K562 (cell line): ENCODE measurements around the gene GALNT9. TPM values are rescaled to one million over a fixed set of nuclear protein-coding genes. Genes with fewer than 3 reads are reported as not detected.

Experiments
- ATAC-seq: fragments of 200-7000 bp; cut with Tn5 transposase; 3 replicates; pipeline ENCODE4 v1.9.1; 2020; ENCODE audit warnings: moderate library complexity
- BruUV-seq: library from RNA; stranded (reverse); fragments of 400-500 nt; replicated peaks from 2 replicates; lab custom pipeline; 2021; lab: Mats Ljungman, UMichigan
- CTCF ChIA-PET: fragments of 300-600 bp; formaldehyde crosslinking; extraction: SDS; loops from one replicate; lab custom pipeline; 2021; ENCODE audit warnings: low intra/inter-chr PET ratio; lab: Yijun Ruan, JAX
- POLR2A ChIA-PET: fragments of 300-600, 350-650 bp; sonication (Branson Sonifier 250); formaldehyde crosslinking; extraction: SDS; loops from one replicate; lab custom pipeline; 2021; ENCODE audit warnings: antibody characterized with exemption, inconsistent platforms; lab: Yijun Ruan, JAX
- DNase-seq, 4 experiments: peaks; one replicate each; pipeline versions ENCODE4 v3.0.0 to v3.0.0-alpha.2; 2011 to 2018; ENCODE audit warnings: low spot score in 3 of 4, mixed read lengths in 3 of 4; ENCODE audit errors: extremely low read depth in 1 of 4
- FAIRE-seq: peaks from 2 replicates; lab custom pipeline; 2011; peaks lifted over from hg19 to GRCh38; lab: Jason Lieb, UNC
- H2AFZ ChIP-seq: 2 replicates; pipeline ENCODE4 v1.6.0; 2011; ENCODE audit warnings: low read depth, low read length, control low read depth, inconsistent platforms
- H3K27ac ChIP-seq: fragments of 200-600 bp; 3 replicates; pipeline ENCODE4 v1.8.0; 2011; ENCODE audit warnings: low read depth, mild to moderate bottlenecking, control low read depth, inconsistent platforms, low read length, moderate library complexity, mixed read lengths; ENCODE audit errors: extremely low read depth
- H3K27me3 ChIP-seq, 2 experiments: fragments of 300-600 bp in 1 of 2; 2 replicates in 1 of 2; 3 replicates in 1 of 2; pipeline versions ENCODE4 v1.6.0 to v1.8.0; 2011; ENCODE audit warnings: inconsistent platforms in 2 of 2, low read length in 2 of 2, mild to moderate bottlenecking in 1 of 2, mixed read lengths in 1 of 2, moderate library complexity in 1 of 2; ENCODE audit not compliant: control insufficient read depth in 2 of 2, insufficient read depth in 2 of 2
- H3K36me3 ChIP-seq: fragments of 300-600 bp; 3 replicates; pipeline ENCODE4 v1.8.0; 2011; ENCODE audit warnings: mild to moderate bottlenecking, low read length, inconsistent platforms; ENCODE audit not compliant: control insufficient read depth, insufficient read depth
- H3K4me1 ChIP-seq, 2 experiments: fragments of 200-600 bp in 1 of 2; replicated peaks in 1 of 2; 2 replicates in 1 of 2; 3 replicates in 1 of 2; pipeline versions ENCODE4 v1.5.1 to v1.8.0; 2011; ENCODE audit warnings: inconsistent platforms in 2 of 2, low read length in 2 of 2, mild to moderate bottlenecking in 1 of 2, mixed read lengths in 1 of 2, moderate library complexity in 1 of 2; ENCODE audit not compliant: control insufficient read depth in 2 of 2, insufficient read depth in 2 of 2
- H3K4me2 ChIP-seq: 2 replicates; pipeline ENCODE4 v1.6.1; 2011; ENCODE audit warnings: low read length, control low read depth, inconsistent platforms, mixed read lengths; ENCODE audit not compliant: insufficient read depth
- H3K4me3 ChIP-seq: fragments of 200-600 bp; sonication (generic), shearing (Covaris generic); 2 replicates; pipeline ENCODE4 v1.5.1; 2016; ENCODE audit warnings: control low read depth, inconsistent platforms
- H3K79me2 ChIP-seq: fragments of 200-600 bp; 3 replicates; pipeline ENCODE4 v1.8.0; 2011; ENCODE audit warnings: low read length, inconsistent platforms; ENCODE audit not compliant: control insufficient read depth, insufficient read depth
- H3K9ac ChIP-seq, 2 experiments: 2 replicates each; pipeline versions ENCODE4 v1.6.0 to v1.6.1; 2011; ENCODE audit warnings: low read depth in 2 of 2, low read length in 2 of 2, control low read depth in 1 of 2, inconsistent platforms in 1 of 2, mild to moderate bottlenecking in 1 of 2, mixed read lengths in 1 of 2; ENCODE audit not compliant: insufficient read depth in 1 of 2
- H3K9me1 ChIP-seq: one replicate; pipeline ENCODE4 v1.6.0; 2011; ENCODE audit warnings: inconsistent platforms, mild to moderate bottlenecking, low read length, moderate library complexity; ENCODE audit not compliant: control insufficient read depth, insufficient read depth
- H3K9me3 ChIP-seq: replicated peaks from 2 replicates; pipeline ENCODE4 v1.5.1; 2011; ENCODE audit warnings: low read depth, low read length, inconsistent platforms; ENCODE audit not compliant: control insufficient read depth, insufficient read depth
- H4K20me1 ChIP-seq: replicated peaks from 2 replicates; pipeline ENCODE4 v1.6.1; 2011; ENCODE audit warnings: low read length, inconsistent platforms, mixed read lengths; ENCODE audit not compliant: control insufficient read depth, insufficient read depth
- ASH1L ChIP-seq: fragments of 450-650 bp; IDR thresholded peaks from 2 replicates; pipeline ENCODE4 v1.6.1; 2018; ENCODE audit warnings: borderline replicate concordance, mild to moderate bottlenecking, low read depth; ENCODE audit not compliant: partially characterized antibody
- DDX20 ChIP-seq: fragments of 450-650 bp; IDR thresholded peaks from 2 replicates; pipeline ENCODE4 v1.6.1; 2016; ENCODE audit warnings: missing genetic modification characterization, low read depth, mild to moderate bottlenecking, missing compliant biosample characterization, moderate library complexity
- HDAC8 ChIP-seq: fragments of 450-650 bp; IDR thresholded peaks from 2 replicates; pipeline ENCODE4 v1.6.1; 2016; ENCODE audit warnings: mild to moderate bottlenecking, missing genetic modification characterization, moderate library complexity, missing compliant biosample characterization
- HMG20A ChIP-seq: fragments of 450-650 bp; formaldehyde crosslinking; conservative IDR thresholded peaks from 2 replicates; pipeline ENCODE4 v1.4.0; 2020; ENCODE audit warnings: mild to moderate bottlenecking, mixed read lengths
- ZNF133 ChIP-seq: fragments of 250-450 bp; sonication (Bioruptor Pico); IDR thresholded peaks from 2 replicates; pipeline ENCODE4 v1.4.0; 2020; ENCODE audit warnings: mild to moderate bottlenecking
- WGBS: fragments of 100-300 bp; shearing (Covaris generic); methylation state at CpG from one replicate; pipeline ENCODE4 v1.1.6; 2016; ENCODE audit warnings: low coverage, mixed read lengths; ENCODE audit not compliant: insufficient coverage; ENCODE audit errors: missing lambda C conversion rate; 5-methylcytosine and 5-hydroxymethylcytosine counted together
- in situ Hi-C: fragments of 300-500 bp; cut with MboI; formaldehyde crosslinking; loops from 4 replicates; pipeline ENCODE4 v1.15.0; 2018; ENCODE audit warnings: inconsistent platforms, mixed read lengths
- intact Hi-C: fragments of 100-400 bp; cut with micrococcal nuclease; formaldehyde crosslinking; loops from 2 replicates; pipeline ENCODE4 v1.14.2; 2022
- polyA plus RNA-seq, 8 experiments: library from polyadenylated mRNA; depleted of rRNA in 4 of 8; stranded (reverse) in 5 of 8; unstranded in 3 of 8; fragments of >200 nt; fragmentation: Nextera tagmentation in 2 of 8; fragmentation: Illumina TruSeq in 1 of 8; extraction: Ambion mirVana in 2 of 8; extraction: Trizol in 1 of 8; gene quantifications; 2 replicates each; pipeline versions ENCODE4 v1.2.1 to v1.2.3, GENCODE V29; 2011 to 2014; ENCODE audit warnings: inconsistent platforms in 1 of 8, missing spikeins in 1 of 8
- total RNA-seq, 7 experiments: library from RNA; depleted of rRNA in 6 of 7; stranded (reverse); fragments of >200 nt in 6 of 7; fragmentation: Illumina TruSeq in 2 of 7; extraction: Trizol in 2 of 7; gene quantifications; 2 replicates each; pipeline versions ENCODE4 v1.2.1 to v1.2.3, GENCODE V29; 2011 to 2021; ENCODE audit warnings: low replicate concordance in 1 of 7
- TF ChIP-seq, protein P1 (sequence below): fragments of 450-650 bp; formaldehyde crosslinking; IDR thresholded peaks from 2 replicates; pipeline ENCODE4 v1.4.0; 2020; ENCODE audit warnings: mild to moderate bottlenecking, mixed read lengths
- TF ChIP-seq, protein P2 (sequence below): fragments of 250-450 bp; sonication (Bioruptor Pico); IDR thresholded peaks from 2 replicates; pipeline ENCODE4 v1.8.0; 2022; ENCODE audit warnings: moderate library complexity, mild to moderate bottlenecking, inconsistent platforms
- TF ChIP-seq, protein P3 (sequence below), 2 experiments: fragments of 450-650 bp; formaldehyde crosslinking in 1 of 2; IDR thresholded peaks; 2 replicates each; pipeline versions ENCODE4 v1.4.0 to v1.6.1; 2014 to 2020; ENCODE audit warnings: mild to moderate bottlenecking in 2 of 2, borderline replicate concordance in 1 of 2, low read depth in 1 of 2

GALNT9 gene
- total and polyA plus RNA-seq, 9 of the 15 experiments (the other 6 are each of a cell fraction or from before 2014, with no cell fraction given): not detected

DNA sequence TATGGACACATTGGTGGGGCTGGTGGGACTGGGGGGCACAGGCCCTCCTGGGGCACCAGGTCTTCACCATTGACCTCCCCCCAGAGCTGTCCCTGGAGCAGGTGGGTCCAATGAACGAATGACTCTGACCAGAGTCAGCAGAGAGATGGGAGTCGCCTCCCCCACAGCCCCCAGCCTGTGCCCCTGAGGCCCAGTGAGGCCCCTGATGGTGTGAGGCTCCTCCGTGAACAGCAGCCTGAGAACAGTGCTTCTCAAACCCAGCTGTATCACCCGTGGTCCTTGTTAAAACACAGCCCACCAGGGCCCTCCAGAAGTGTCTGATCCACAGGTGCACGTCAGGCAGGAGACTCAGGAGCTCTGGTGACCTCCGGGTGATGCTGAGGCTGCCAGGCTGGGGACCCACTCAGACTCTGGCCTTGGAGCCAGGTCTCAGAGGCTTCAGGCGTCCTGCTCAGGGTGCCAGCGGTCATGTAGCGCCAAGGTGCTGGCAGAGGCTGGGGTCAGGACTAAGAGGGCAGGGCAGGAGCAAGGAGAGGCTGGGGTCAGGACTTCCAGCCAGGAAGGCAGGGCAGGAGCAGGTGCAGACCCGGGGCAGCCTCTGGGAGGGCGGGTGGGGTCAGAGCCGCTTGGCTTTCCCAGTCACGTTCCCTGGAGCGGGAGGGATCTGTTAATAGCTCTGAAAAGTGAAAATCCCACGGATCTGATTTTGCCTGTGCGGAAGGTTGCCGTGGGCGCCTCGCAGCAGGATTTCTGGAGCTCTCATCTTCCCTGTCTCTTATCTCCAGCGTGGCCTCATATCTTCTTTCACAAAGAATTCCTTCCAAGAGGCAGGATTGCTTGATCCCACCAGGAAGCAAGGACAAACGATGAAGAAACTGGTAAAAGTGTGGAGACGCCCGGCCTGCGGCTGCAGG, 35.0 kb downstream of the GALNT9 start:
- H3K9ac ChIP-seq: no peak overlapping the region
- no peak for ATAC-seq
- ChIA-PET CTCF (no interaction called here), POLR2A (interaction anchor here (0.6 kb wide), 2 partner anchors 41 to 1038 kb away, joined by 3 read pairs; no protein-coding TSS in a partner anchor)
- no TSS peak for BruUV-seq
- H3K27ac ChIP-seq: no peak overlapping the region
- H3K9me1 ChIP-seq: no peaks in the 10 kb centered on the region
- peaks cover 0 to 39% of the 10 kb centered on the region in 2 experiments; a peak in 2 of 5 replicates for H3K27me3 ChIP-seq
- no peaks in the 10 kb centered on the region for H3K79me2 ChIP-seq
- no peak overlapping the region for H3K4me3 ChIP-seq
- 1% methylated on average over 23 of the region's 24 CpGs for WGBS
- DNase-seq: no peak
- in situ Hi-C loops: no loop called here
- no peak overlapping the region for H3K4me2 ChIP-seq
- H3K9me3 ChIP-seq: no peaks in the 10 kb centered on the region; the same call in 1 of the 2 replicates
- no peaks in the 10 kb centered on the region for H3K36me3 ChIP-seq
- no peak for FAIRE-seq
- H4K20me1 ChIP-seq: no peaks in the 10 kb centered on the region
- no peak overlapping the region for H2AFZ ChIP-seq
- peaks cover 0 to 6% of the 10 kb centered on the region in 2 experiments; a peak in 1 of 5 replicates for H3K4me1 ChIP-seq
- intact Hi-C loops: no loop called here
- no peak for TF ChIP-seq ASH1L
- no peak for TF ChIP-seq HDAC8 (tag)
- no peak for TF ChIP-seq HMG20A (CRISPR knock-in tag)
- no peak for TF ChIP-seq ZNF133
- TF ChIP-seq, protein P1, sequence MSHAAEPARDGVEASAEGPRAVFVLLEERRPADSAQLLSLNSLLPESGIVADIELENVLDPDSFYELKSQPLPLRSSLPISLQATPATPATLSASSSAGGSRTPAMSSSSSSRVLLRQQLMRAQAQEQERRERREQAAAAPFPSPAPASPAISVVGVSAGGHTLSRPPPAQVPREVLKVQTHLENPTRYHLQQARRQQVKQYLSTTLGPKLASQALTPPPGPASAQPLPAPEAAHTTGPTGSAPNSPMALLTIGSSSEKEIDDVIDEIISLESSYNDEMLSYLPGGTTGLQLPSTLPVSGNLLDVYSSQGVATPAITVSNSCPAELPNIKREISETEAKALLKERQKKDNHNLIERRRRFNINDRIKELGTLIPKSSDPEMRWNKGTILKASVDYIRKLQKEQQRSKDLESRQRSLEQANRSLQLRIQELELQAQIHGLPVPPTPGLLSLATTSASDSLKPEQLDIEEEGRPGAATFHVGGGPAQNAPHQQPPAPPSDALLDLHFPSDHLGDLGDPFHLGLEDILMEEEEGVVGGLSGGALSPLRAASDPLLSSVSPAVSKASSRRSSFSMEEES (CRISPR knock-in tag): no peak
- TF ChIP-seq, protein P2, sequence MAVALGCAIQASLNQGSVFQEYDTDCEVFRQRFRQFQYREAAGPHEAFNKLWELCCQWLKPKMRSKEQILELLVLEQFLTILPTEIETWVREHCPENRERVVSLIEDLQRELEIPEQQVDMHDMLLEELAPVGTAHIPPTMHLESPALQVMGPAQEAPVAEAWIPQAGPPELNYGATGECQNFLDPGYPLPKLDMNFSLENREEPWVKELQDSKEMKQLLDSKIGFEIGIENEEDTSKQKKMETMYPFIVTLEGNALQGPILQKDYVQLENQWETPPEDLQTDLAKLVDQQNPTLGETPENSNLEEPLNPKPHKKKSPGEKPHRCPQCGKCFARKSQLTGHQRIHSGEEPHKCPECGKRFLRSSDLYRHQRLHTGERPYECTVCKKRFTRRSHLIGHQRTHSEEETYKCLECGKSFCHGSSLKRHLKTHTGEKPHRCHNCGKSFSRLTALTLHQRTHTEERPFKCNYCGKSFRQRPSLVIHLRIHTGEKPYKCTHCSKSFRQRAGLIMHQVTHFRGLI: no peak
- no peak for TF ChIP-seq DDX20 (tag)
- TF ChIP-seq, protein P3, sequence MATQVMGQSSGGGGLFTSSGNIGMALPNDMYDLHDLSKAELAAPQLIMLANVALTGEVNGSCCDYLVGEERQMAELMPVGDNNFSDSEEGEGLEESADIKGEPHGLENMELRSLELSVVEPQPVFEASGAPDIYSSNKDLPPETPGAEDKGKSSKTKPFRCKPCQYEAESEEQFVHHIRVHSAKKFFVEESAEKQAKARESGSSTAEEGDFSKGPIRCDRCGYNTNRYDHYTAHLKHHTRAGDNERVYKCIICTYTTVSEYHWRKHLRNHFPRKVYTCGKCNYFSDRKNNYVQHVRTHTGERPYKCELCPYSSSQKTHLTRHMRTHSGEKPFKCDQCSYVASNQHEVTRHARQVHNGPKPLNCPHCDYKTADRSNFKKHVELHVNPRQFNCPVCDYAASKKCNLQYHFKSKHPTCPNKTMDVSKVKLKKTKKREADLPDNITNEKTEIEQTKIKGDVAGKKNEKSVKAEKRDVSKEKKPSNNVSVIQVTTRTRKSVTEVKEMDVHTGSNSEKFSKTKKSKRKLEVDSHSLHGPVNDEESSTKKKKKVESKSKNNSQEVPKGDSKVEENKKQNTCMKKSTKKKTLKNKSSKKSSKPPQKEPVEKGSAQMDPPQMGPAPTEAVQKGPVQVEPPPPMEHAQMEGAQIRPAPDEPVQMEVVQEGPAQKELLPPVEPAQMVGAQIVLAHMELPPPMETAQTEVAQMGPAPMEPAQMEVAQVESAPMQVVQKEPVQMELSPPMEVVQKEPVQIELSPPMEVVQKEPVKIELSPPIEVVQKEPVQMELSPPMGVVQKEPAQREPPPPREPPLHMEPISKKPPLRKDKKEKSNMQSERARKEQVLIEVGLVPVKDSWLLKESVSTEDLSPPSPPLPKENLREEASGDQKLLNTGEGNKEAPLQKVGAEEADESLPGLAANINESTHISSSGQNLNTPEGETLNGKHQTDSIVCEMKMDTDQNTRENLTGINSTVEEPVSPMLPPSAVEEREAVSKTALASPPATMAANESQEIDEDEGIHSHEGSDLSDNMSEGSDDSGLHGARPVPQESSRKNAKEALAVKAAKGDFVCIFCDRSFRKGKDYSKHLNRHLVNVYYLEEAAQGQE (IDR thresholded peaks at IDR 0.05; ENCODE audit: borderline replicate concordance): no peak
- TF ChIP-seq, protein P3 (CRISPR knock-in tag; IDR thresholded peaks at IDR 0.05; ENCODE audit: low read depth): no peak
